SK-N-SH treated with all-trans-retinoic acid at 6 μM for 48 hours (cell line): ENCODE data around the gene SOX10.

Source experiments
- ATAC-seq: fragments of 200-7000 bp; cut with Tn5 transposase; 3 replicates; pipeline ENCODE4 v1.9.1; 2020; ENCODE audit warnings: mild to moderate bottlenecking, moderate library complexity
- ARNTL ChIP-seq: fragments of 450-650 bp; formaldehyde crosslinking; IDR thresholded peaks from 2 replicates; pipeline ENCODE4 v1.5.0; 2020; ENCODE audit warnings: low read depth, mild to moderate bottlenecking, moderate library complexity, borderline replicate concordance
- BACH2 ChIP-seq: fragments of 250-450 bp; sonication (Bioruptor Pico); IDR thresholded peaks from 2 replicates; pipeline ENCODE4 v1.9.0; 2021; ENCODE audit warnings: mild to moderate bottlenecking, borderline replicate concordance
- CREB5 ChIP-seq: fragments of 250-450 bp; sonication (Bioruptor Pico); IDR thresholded peaks from 2 replicates; pipeline ENCODE4 v1.5.1; 2020; ENCODE audit warnings: low read depth, mild to moderate bottlenecking, moderate library complexity
- CSDC2 ChIP-seq: fragments of 250-450 bp; sonication (Bioruptor Pico); IDR thresholded peaks from 2 replicates; pipeline ENCODE4 v1.5.0; 2020; ENCODE audit warnings: mild to moderate bottlenecking, moderate library complexity
- ESRRG ChIP-seq: fragments of 250-450 bp; sonication (Bioruptor Pico); IDR thresholded peaks from 2 replicates; pipeline ENCODE4 v1.6.1; 2021; ENCODE audit warnings: mild to moderate bottlenecking
- GLIS3 ChIP-seq: fragments of 250-450 bp; sonication (Bioruptor Pico); IDR thresholded peaks from 2 replicates; pipeline ENCODE4 v1.5.0; 2020; ENCODE audit warnings: mild to moderate bottlenecking, moderate library complexity
- ISL1 ChIP-seq: fragments of 250-450 bp; sonication (Bioruptor Pico); IDR thresholded peaks from 2 replicates; pipeline ENCODE4 v2.1.2; 2022; ENCODE audit warnings: mild to moderate bottlenecking, moderate library complexity
- OSR1 ChIP-seq: fragments of 250-450 bp; sonication (Bioruptor Pico); IDR thresholded peaks from 2 replicates; pipeline ENCODE4 v1.8.0; 2022; ENCODE audit warnings: moderate library complexity, mild to moderate bottlenecking, inconsistent platforms
- PATZ1 ChIP-seq: fragments of 250-450 bp; sonication (Bioruptor Pico); IDR thresholded peaks from 2 replicates; pipeline ENCODE4 v1.8.0; 2020; ENCODE audit warnings: mild to moderate bottlenecking, moderate library complexity, borderline replicate concordance
- PPARA ChIP-seq: fragments of 250-450 bp; sonication (Bioruptor Pico); IDR thresholded peaks from 2 replicates; pipeline ENCODE4 v1.5.0; 2020; ENCODE audit warnings: mild to moderate bottlenecking, borderline replicate concordance
- RARB ChIP-seq: fragments of 250-450 bp; sonication (Bioruptor Pico); IDR thresholded peaks from 2 replicates; pipeline ENCODE4 v1.8.0; 2021; ENCODE audit warnings: mild to moderate bottlenecking, moderate library complexity
- SNAI2 ChIP-seq: fragments of 250-450 bp; sonication (Bioruptor Pico); IDR thresholded peaks from 2 replicates; pipeline ENCODE4 v1.5.0; 2020; ENCODE audit warnings: mild to moderate bottlenecking, moderate library complexity
- TCF4 ChIP-seq: fragments of 250-450 bp; sonication (Bioruptor Pico); IDR thresholded peaks from 2 replicates; pipeline ENCODE4 v1.8.0; 2021; ENCODE audit warnings: mild to moderate bottlenecking, moderate library complexity, borderline replicate concordance
- TOX ChIP-seq: fragments of 250-450 bp; sonication (Bioruptor Pico); IDR thresholded peaks from 2 replicates; pipeline ENCODE4 v1.8.0; 2021; ENCODE audit warnings: mild to moderate bottlenecking, moderate library complexity, borderline replicate concordance
- TSHZ2 ChIP-seq: fragments of 250-450 bp; sonication (Bioruptor Pico); IDR thresholded peaks from 2 replicates; pipeline ENCODE4 v1.5.0; 2020; ENCODE audit warnings: mild to moderate bottlenecking, moderate library complexity
- ZC3H10 ChIP-seq: fragments of 250-450 bp; sonication (Bioruptor Pico); IDR thresholded peaks from 2 replicates; pipeline ENCODE4 v1.5.1; 2021; ENCODE audit warnings: mild to moderate bottlenecking, moderate library complexity
- ZFP3 ChIP-seq: fragments of 250-450 bp; sonication (Bioruptor Pico); IDR thresholded peaks from 2 replicates; pipeline ENCODE4 v1.5.0; 2020; ENCODE audit warnings: mild to moderate bottlenecking, moderate library complexity
- ZFP30 ChIP-seq: fragments of 450-650 bp; formaldehyde crosslinking; IDR thresholded peaks from 2 replicates; pipeline ENCODE4 v1.5.0; 2022; ENCODE audit warnings: mild to moderate bottlenecking, moderate library complexity
- ZNF565 ChIP-seq: fragments of 450-650 bp; formaldehyde crosslinking; conservative IDR thresholded peaks from 2 replicates; pipeline ENCODE4 v1.5.0; 2020; ENCODE audit warnings: low read depth, mild to moderate bottlenecking, moderate library complexity
- ZNF70 ChIP-seq: fragments of 450-650 bp; formaldehyde crosslinking; IDR thresholded peaks from 2 replicates; pipeline ENCODE4 v1.5.0; 2020; ENCODE audit warnings: mild to moderate bottlenecking, moderate library complexity
- ZNF8 ChIP-seq: fragments of 450-650 bp; formaldehyde crosslinking; IDR thresholded peaks from 2 replicates; pipeline ENCODE4 v1.5.0; 2020; ENCODE audit warnings: mild to moderate bottlenecking, moderate library complexity
- TF ChIP-seq, protein P1 (sequence below): fragments of 250-450 bp; sonication (Bioruptor Pico); IDR thresholded peaks from 2 replicates; pipeline ENCODE4 v1.8.0; 2021; ENCODE audit warnings: low read depth, mild to moderate bottlenecking, moderate library complexity, borderline replicate concordance
- TF ChIP-seq, protein P2 (sequence below): fragments of 250-450 bp; sonication (Bioruptor Pico); IDR thresholded peaks from 2 replicates; pipeline ENCODE4 v1.5.1; 2021; ENCODE audit warnings: mild to moderate bottlenecking, moderate library complexity

The SOX10 gene

DNA sequence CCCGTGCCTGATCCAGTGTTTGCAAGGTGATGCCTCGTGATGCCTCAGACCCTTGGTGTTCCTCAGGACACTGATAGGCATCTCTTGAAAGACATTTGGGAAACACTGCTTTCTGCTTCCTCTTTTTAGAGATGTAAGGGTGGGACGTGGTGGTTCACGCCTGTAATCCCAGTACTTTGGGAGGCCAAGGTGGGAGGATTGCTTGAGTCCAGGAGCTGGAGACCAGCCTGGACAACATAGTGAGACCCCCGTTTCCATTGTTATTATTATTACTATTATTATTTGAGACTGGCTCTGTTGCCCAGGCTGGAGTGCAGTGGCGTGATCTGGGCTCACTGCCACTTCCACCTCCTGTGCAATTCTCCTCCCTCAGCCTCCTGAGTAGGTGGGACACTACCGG, 6.5 kb upstream of the SOX10 start:
- no peak for TF ChIP-seq ISL1 (CRISPR knock-in tag)
- TF ChIP-seq SNAI2 (CRISPR knock-in tag), result no peak
- TF ChIP-seq TCF4 (CRISPR knock-in tag), result no peak
- TF ChIP-seq, protein P1, sequence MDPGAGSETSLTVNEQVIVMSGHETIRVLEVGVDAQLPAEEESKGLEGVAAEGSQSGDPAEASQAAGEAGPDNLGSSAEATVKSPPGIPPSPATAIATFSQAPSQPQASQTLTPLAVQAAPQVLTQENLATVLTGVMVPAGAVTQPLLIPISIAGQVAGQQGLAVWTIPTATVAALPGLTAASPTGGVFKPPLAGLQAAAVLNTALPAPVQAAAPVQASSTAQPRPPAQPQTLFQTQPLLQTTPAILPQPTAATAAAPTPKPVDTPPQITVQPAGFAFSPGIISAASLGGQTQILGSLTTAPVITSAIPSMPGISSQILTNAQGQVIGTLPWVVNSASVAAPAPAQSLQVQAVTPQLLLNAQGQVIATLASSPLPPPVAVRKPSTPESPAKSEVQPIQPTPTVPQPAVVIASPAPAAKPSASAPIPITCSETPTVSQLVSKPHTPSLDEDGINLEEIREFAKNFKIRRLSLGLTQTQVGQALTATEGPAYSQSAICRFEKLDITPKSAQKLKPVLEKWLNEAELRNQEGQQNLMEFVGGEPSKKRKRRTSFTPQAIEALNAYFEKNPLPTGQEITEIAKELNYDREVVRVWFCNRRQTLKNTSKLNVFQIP, result no peak
- no peak for TF ChIP-seq CREB5 (CRISPR knock-in tag)
- no peak for TF ChIP-seq ZNF70 (CRISPR knock-in tag)
- TF ChIP-seq, protein P2, sequence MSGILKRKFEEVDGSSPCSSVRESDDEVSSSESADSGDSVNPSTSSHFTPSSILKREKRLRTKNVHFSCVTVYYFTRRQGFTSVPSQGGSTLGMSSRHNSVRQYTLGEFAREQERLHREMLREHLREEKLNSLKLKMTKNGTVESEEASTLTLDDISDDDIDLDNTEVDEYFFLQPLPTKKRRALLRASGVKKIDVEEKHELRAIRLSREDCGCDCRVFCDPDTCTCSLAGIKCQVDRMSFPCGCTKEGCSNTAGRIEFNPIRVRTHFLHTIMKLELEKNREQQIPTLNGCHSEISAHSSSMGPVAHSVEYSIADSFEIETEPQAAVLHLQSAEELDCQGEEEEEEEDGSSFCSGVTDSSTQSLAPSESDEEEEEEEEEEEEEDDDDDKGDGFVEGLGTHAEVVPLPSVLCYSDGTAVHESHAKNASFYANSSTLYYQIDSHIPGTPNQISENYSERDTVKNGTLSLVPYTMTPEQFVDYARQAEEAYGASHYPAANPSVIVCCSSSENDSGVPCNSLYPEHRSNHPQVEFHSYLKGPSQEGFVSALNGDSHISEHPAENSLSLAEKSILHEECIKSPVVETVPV (CRISPR knock-in tag), result no peak
- no peak for TF ChIP-seq OSR1 (CRISPR knock-in tag)
- TF ChIP-seq ARNTL (CRISPR knock-in tag), result no peak
- no peak for TF ChIP-seq TOX (CRISPR knock-in tag)
- TF ChIP-seq ESRRG, result no peak
- no peak for TF ChIP-seq ZNF565 (CRISPR knock-in tag)
- TF ChIP-seq ZC3H10 (CRISPR knock-in tag), result no peak
- TF ChIP-seq ZFP3 (CRISPR knock-in tag), result no peak
- TF ChIP-seq PPARA, result no peak
- TF ChIP-seq BACH2 (CRISPR knock-in tag), result no peak
- no peak for TF ChIP-seq PATZ1
- TF ChIP-seq GLIS3 (CRISPR knock-in tag), result no peak
- TF ChIP-seq ZFP30 (CRISPR knock-in tag), result no peak
- ATAC-seq, result no peak

DNA sequence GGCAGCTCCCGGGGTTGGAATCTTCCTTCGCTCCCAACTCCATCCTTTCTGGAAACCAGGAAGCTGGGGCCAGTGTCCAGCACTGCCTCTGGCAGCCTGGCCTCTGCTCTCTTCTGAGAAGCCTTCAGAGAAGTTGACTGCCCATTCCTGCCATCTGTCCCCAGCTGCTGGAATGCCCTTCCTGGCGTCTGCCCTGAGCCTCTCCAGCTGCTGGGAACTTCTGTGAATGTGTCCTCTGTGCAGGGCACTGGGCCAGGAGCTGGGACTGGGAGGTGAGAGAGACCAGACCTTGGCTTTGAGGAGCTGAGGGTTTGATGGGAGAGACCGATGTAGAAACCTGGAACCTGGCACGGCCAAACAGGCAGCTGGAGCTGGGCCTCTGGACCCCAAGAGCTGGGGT, 5.9 kb upstream of the SOX10 start:
- TF ChIP-seq PPARA (no peak), CSDC2 (CRISPR knock-in tag) (no peak), ISL1 (CRISPR knock-in tag) (no peak), SNAI2 (CRISPR knock-in tag) (no peak), RARB (CRISPR knock-in tag) (no peak), TSHZ2 (CRISPR knock-in tag) (no peak), ESRRG (no peak), BACH2 (CRISPR knock-in tag) (no peak), TOX (CRISPR knock-in tag) (no peak), TCF4 (CRISPR knock-in tag) (no peak), ZFP3 (CRISPR knock-in tag) (no peak), ZNF565 (CRISPR knock-in tag) (no peak), ARNTL (CRISPR knock-in tag) (no peak), GLIS3 (CRISPR knock-in tag) (no peak), ZNF8 (no peak), ZC3H10 (CRISPR knock-in tag) (no peak)
- TF ChIP-seq, protein P1, result no peak
- TF ChIP-seq, all 23 proteins: peak for 0
- ATAC-seq, result no peak
